T47D (cell line): ENCODE data around the gene STAB1.

Experiments
- DNase-seq, 2 experiments: peaks; one replicate each; pipeline versions ENCODE4 v3.0.0 to v3.0.0-alpha.2; 2011 to 2012; ENCODE audit warnings: low read depth in 1 of 2, low spot score in 1 of 2
- JUND ChIP-seq: IDR thresholded peaks from 2 replicates; pipeline ENCODE4 v1.6.1; 2012; ENCODE audit warnings: low read depth
- in situ Hi-C: cut with HindIII; loops from 2 replicates; pipeline ENCODE4 v1.10.0; 2016; ENCODE audit warnings: low sequenced_read_pairs, low pct_unique_long_range_greater_than_20kb

The STAB1 gene, protein sequence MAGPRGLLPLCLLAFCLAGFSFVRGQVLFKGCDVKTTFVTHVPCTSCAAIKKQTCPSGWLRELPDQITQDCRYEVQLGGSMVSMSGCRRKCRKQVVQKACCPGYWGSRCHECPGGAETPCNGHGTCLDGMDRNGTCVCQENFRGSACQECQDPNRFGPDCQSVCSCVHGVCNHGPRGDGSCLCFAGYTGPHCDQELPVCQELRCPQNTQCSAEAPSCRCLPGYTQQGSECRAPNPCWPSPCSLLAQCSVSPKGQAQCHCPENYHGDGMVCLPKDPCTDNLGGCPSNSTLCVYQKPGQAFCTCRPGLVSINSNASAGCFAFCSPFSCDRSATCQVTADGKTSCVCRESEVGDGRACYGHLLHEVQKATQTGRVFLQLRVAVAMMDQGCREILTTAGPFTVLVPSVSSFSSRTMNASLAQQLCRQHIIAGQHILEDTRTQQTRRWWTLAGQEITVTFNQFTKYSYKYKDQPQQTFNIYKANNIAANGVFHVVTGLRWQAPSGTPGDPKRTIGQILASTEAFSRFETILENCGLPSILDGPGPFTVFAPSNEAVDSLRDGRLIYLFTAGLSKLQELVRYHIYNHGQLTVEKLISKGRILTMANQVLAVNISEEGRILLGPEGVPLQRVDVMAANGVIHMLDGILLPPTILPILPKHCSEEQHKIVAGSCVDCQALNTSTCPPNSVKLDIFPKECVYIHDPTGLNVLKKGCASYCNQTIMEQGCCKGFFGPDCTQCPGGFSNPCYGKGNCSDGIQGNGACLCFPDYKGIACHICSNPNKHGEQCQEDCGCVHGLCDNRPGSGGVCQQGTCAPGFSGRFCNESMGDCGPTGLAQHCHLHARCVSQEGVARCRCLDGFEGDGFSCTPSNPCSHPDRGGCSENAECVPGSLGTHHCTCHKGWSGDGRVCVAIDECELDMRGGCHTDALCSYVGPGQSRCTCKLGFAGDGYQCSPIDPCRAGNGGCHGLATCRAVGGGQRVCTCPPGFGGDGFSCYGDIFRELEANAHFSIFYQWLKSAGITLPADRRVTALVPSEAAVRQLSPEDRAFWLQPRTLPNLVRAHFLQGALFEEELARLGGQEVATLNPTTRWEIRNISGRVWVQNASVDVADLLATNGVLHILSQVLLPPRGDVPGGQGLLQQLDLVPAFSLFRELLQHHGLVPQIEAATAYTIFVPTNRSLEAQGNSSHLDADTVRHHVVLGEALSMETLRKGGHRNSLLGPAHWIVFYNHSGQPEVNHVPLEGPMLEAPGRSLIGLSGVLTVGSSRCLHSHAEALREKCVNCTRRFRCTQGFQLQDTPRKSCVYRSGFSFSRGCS (N-terminal part only)

GRCh38 chr3:52494886-52495495 lies at the start of gene STAB1:
STAB1 (plus strand) TSS chr3:52495338; CDS start chr3:52495414, 76 bp downstream.
- in situ Hi-C loops: no loop called here
- DNase-seq: no peak
- TF ChIP-seq JUND: no peak

DNA sequence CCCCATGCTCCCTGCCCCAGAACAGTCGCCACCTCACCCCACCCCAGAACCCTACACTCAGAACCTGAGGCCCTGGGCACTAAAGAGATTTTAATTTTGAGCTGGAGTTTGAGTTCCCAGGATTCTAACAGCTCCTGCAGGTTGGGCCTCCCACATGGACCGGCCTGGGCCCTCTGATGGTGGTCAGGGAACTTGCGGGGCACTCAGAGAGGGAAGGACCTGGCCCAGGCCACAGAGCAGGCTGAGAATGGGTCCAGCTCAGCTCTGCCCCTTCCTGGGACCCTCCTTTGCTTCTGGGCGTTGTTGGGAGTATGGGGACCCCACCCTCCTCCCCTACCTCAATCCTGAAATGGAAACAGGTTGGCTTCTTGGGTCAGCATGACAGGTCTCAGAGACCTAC lies 49.1 kb upstream of the STAB1 start:
- no peak for TF ChIP-seq JUND
- in situ Hi-C loops: no loop called here
- no peak for DNase-seq

DNA sequence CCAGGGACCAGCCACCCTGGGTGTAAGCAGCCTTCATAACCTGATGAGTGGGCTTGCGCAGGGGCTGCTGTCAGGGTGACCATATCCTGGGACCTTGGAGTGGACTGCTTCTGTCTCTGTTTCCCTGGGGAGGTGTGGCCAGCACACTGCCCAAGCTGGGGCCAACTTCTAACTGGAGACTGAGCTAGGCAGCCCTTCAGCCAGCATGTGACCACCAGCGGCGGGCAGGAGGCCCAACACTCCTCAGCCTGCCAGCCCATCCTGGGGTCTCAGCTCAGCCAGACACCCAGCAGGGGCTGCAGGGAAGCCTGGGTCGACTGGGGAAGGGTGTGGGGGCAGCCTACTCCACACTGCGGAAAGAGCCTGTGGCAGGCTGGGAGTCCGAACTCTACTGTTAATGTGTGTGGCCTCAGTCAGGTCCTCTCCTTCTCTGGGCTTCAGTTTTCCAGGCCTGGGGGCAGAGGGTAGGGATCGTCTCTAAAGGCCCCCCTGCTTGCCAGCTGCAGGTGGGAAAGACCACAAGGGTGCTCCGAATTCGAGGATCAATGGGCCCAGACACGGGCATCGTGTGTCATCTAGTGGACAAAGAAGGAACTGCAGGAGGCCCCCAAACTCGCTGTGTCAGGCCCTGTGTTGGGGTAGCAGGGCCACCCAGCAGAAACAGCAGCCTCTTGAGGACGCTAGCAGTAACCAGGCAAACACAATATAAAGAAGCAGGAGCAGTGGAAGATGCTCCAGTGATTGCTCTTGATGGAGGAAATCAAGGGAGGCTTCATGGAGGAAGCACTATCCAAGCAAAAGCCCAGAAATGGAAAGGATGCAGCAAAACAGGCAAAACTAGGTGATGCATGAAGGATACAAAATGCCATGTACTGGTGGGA lies 48.3 kb upstream of the STAB1 start:
- in situ Hi-C loops: no loop called here
- peak in 1 of 2 experiments; percentile 59 for DNase-seq
- TF ChIP-seq JUND: no peak

DNA sequence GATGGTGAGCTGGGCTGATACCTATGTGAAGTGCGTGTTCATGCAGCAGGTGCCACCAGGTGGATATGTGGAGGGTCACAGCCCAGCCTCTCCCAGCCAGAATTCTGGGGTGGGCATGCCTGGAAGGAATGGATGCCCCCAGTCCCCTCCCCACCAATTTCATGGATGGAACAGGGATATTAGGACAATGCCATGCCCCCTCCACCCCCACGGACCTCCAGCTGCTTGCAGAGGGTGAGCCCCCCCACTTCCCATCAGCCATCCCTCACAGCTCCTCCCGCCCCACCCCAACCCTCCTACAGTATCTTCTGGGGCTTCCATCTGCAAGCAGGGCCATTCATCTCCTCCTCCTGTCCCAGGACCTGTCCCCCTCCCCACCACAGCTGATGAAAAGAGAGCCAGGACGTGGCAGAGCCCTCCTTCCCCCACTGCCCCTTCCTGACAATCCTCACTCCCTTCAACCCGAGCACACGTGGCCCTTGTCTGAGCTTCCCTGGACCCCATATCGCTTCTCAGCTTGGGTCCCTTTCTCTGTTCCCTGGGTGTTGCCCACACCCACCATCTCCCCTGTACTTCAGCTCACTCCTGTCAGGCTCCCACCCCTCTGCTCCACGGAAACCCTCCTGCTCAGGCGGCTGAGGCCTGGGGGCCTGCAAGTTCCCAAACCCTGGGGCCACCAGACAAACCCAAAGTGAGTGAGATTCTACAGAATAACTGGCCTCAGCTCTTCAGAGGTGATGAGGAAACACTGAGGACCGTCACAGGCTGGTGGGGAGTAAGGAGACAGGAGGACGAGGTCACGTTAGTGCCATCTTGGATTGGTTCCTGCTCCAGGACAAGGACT lies 47.4 kb upstream of the STAB1 start:
- in situ Hi-C loops: no loop called here
- no peak for DNase-seq
- TF ChIP-seq JUND: no peak

- no peak for DNase-seq
- in situ Hi-C loops: no loop called here
- no peak for TF ChIP-seq JUND
These were observed 44.5 kb upstream of the STAB1 start for GRCh38 chr3:52450489-52451236.

DNA sequence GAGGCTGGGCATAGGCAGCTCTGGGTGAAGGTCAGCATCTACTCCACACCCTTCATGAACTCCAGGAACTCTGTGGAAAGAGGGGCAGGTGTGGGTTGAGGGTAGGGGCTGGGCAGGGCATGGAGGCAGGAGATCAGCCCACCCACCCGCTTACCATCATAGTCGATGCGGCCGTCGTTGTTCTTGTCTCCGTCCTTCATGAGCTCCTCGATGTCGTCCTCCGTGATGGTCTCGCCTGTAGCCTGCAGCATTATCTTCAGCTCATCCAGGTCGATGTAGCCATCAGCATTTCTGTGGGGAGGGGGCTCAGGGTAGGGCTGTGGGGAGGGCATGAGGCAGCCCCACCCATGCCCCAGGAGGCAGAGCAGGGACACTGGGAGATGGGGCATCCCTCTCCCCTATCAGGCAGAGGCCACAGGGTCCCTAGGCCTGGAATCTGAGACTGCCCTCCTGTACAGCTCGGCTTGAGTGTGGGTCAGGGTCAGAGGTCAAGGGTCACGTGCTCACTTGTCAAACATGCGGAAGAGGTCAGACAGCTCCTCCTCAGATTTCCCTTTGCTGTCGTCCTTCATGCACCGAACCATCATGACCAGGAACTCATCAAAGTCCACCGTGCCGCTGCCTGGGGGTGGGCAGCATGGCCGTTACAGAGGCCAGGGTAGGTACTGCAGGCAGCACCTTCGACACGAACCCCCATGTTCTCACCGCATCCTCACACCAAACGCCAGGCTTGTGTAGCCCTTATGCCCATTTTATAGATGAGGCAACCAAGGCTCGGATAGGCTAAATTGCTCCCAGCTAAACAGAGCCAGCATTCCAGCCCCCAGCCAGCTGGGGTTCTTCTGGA lies 43.7 kb upstream of the STAB1 start:
- DNase-seq: no peak
- in situ Hi-C loops: no loop called here
- TF ChIP-seq JUND: no peak

DNA sequence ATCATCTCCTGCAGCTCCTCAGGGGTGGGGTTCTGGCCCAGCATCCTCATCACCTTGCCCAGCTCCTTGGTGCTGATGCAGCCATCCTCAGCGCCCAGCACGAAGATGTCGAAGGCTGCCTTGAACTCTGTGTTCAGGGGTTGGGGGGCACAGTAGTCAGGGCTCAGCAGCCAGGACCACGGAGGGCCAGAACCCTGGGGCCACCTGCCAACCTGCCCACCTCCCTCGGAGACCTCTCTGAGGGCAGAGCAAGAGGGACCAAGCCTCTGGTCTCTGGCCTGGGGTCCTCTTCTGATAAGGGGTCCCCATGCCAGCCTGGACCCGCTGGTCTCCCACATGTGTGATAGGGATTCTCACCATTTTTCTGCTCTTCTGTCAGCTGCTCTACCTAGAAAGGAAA lies 43.0 kb upstream of the STAB1 start:
- in situ Hi-C loops: no loop called here
- DNase-seq: no peak
- no peak for TF ChIP-seq JUND

DNA sequence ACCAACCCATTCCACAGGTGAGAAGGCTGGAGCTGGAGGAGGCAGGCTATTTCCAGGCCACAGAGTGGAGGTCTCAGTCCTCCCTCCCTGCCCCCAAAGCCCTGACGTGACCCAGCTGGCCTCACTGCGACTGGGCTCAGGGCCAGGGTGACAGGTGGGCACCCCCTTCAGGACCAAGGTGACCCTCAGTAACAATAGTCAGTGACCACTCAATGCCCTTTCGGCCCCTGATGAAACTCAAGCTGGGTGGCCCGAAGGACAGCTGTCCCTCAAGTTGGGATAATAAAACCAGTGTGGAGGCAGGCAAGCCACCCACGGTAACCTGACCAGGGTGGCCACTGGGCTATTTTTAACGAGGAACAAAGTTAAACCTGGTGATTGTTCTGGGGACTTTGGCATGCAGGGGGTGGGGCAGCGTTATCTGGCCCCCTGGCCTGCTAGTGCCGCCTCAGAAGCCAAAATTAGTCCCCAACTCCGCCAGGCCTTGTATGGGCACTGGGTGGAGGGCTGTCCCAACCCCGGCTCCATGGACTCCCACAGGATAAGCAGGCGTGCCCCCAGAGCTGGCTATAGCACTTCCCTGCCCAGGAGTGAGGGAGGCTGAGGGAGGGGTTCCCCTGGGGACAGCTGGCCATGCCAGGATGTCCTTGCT lies 42.4 kb upstream of the STAB1 start:
- no peak for TF ChIP-seq JUND
- in situ Hi-C loops: no loop called here
- no peak for DNase-seq
